BLaER1 (cell line): ENCODE results near the gene TMEM39B.
"Not testable (repeated sequence)": the region's sequence is repeated elsewhere in the genome, so short reads cannot be mapped to it uniquely, and the experiment has no call there.

Experiments
- H3K27ac ChIP-seq: shearing (Covaris generic); formaldehyde crosslinking; 2 replicates; pipeline ENCODE4 v1.8.1; 2022
- H3K27me3 ChIP-seq: shearing (Covaris generic); formaldehyde crosslinking; 2 replicates; pipeline ENCODE4 v1.8.1; 2022
- H3K36me3 ChIP-seq: shearing (Covaris generic); formaldehyde crosslinking; 2 replicates; pipeline ENCODE4 v1.8.1; 2022
- H3K4me1 ChIP-seq: shearing (Covaris generic); formaldehyde crosslinking; 2 replicates; pipeline ENCODE4 v1.8.1; 2022
- H3K4me2 ChIP-seq: shearing (Covaris generic); formaldehyde crosslinking; 2 replicates; pipeline ENCODE4 v1.8.1; 2022
- H3K4me3 ChIP-seq: shearing (Covaris generic); formaldehyde crosslinking; 2 replicates; pipeline ENCODE4 v1.8.1; 2022
- H3K9ac ChIP-seq: shearing (Covaris generic); formaldehyde crosslinking; 2 replicates; pipeline ENCODE4 v1.8.1; 2022
- H3K9me3 ChIP-seq: shearing (Covaris generic); formaldehyde crosslinking; 2 replicates; pipeline ENCODE4 v1.8.1; 2022
- H4K20me1 ChIP-seq: shearing (Covaris generic); formaldehyde crosslinking; 2 replicates; pipeline ENCODE4 v1.8.1; 2022
- Cebpa-rat ChIP-seq: shearing (Covaris generic); IDR thresholded peaks from 2 replicates; pipeline ENCODE4 v1.8.1; 2022

The TMEM39B gene

DNA sequence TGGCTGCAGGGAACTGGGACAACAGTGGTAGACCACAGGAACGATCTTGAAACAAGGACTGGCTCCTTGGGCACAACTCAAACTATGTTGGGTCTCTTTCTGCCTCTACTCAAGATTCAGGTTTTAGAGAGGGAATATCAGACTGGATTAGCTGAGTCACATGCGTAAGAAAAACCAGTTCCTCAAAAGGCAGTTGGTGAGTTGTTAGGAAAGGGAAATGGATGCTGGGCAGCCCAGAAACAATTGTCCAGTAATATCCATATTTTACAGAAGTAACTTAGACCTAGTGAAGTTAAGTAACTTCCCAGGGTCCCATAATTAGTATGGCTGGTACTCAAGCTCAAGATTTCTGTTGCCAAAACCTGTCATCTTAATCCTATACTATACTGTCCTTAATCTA lies 27.0 kb upstream of the TMEM39B start:
- H3K36me3 ChIP-seq: no peaks in the 10 kb centered on the region; the same call in none of the 2 replicates
- no peaks in the 10 kb centered on the region for H3K9me3 ChIP-seq
- no peak overlapping the region for H3K4me2 ChIP-seq
- peaks cover 77% of the 10 kb centered on the region for H4K20me1 ChIP-seq
- no peak overlapping the region for H3K4me3 ChIP-seq
- H3K27me3 ChIP-seq: no peaks in the 10 kb centered on the region
- no peaks in the 10 kb centered on the region for H3K4me1 ChIP-seq
- H3K27ac ChIP-seq: no peak overlapping the region
- H3K9ac ChIP-seq: no peak overlapping the region
- TF ChIP-seq Cebpa-rat: no peak

GRCh38 chr1:32047701-32048100 lies 25.0 kb upstream of the TMEM39B start:
- no peaks in the 10 kb centered on the region for H3K9me3 ChIP-seq
- H3K4me2 ChIP-seq: no peak overlapping the region
- no peak overlapping the region for H3K27ac ChIP-seq
- no peak overlapping the region for H3K9ac ChIP-seq
- peaks cover 79% of the 10 kb centered on the region for H4K20me1 ChIP-seq
- H3K4me3 ChIP-seq: no peak overlapping the region
- no peaks in the 10 kb centered on the region; the same call in none of the 2 replicates for H3K36me3 ChIP-seq
- H3K4me1 ChIP-seq: no peaks in the 10 kb centered on the region
- H3K27me3 ChIP-seq: no peaks in the 10 kb centered on the region
- TF ChIP-seq Cebpa-rat: no peak

GRCh38 chr1:32048440-32048839 lies 24.3 kb upstream of the TMEM39B start:
- H3K36me3 ChIP-seq: no peaks in the 10 kb centered on the region; the same call in none of the 2 replicates

GRCh38 chr1:32051706-32052105 lies 21.0 kb upstream of the TMEM39B start:
- H3K4me3 ChIP-seq: no peak overlapping the region
- peaks cover 26% of the 10 kb centered on the region for H3K4me1 ChIP-seq
- H3K36me3 ChIP-seq: no peaks in the 10 kb centered on the region; the same call in none of the 2 replicates
- H3K27ac ChIP-seq: no peak overlapping the region
- no peak for TF ChIP-seq Cebpa-rat
- no peak overlapping the region for H3K9ac ChIP-seq
- peaks cover 100% of the 10 kb centered on the region for H4K20me1 ChIP-seq
- no peaks in the 10 kb centered on the region for H3K9me3 ChIP-seq
- H3K4me2 ChIP-seq: no peak overlapping the region
- H3K27me3 ChIP-seq: no peaks in the 10 kb centered on the region

More at GRCh38 chr1:32048440-32048839, 24.3 kb upstream of the TMEM39B start:
- Histone ChIP-seq H3K27me3 (no peaks in the 10 kb centered on the region), H3K9me3 (no peaks in the 10 kb centered on the region), H3K4me2 (no peak overlapping the region), H3K4me3 (no peak overlapping the region), H3K27ac (no peak overlapping the region), H4K20me1 (peaks cover 86% of the 10 kb centered on the region), H3K4me1 (no peaks in the 10 kb centered on the region), H3K9ac (no peak overlapping the region)
- no peak for TF ChIP-seq Cebpa-rat

DNA sequence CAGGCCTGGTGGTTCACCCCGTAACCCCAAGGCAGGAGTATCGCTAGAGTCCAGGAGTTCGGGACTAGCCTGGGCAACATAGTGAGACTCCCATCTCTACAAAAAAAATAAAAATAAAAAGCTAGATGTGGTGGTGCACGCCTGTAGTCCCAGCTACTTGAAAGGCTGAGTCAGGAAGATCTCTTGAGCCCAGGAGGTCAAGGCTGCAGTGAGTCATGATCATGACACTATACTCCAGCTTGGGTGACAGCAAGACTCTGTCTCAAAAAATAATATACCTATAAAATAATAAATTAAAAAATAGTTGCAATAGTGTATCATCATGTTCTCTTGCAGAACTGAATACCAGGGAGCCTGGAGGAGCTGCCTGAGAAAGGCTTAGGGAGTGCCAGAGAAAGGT lies 19.9 kb upstream of the TMEM39B start:
- Histone ChIP-seq H3K9me3 (no peaks in the 10 kb centered on the region), H3K4me2 (no peak overlapping the region), H3K36me3 (no peaks in the 10 kb centered on the region; the same call in none of the 2 replicates), H3K27ac (no peak overlapping the region), H3K27me3 (no peaks in the 10 kb centered on the region), H4K20me1 (peaks cover 97% of the 10 kb centered on the region), H3K9ac (no peak overlapping the region), H3K4me3 (no peak overlapping the region), H3K4me1 (peaks cover 33% of the 10 kb centered on the region)
- TF ChIP-seq Cebpa-rat: no peak

DNA sequence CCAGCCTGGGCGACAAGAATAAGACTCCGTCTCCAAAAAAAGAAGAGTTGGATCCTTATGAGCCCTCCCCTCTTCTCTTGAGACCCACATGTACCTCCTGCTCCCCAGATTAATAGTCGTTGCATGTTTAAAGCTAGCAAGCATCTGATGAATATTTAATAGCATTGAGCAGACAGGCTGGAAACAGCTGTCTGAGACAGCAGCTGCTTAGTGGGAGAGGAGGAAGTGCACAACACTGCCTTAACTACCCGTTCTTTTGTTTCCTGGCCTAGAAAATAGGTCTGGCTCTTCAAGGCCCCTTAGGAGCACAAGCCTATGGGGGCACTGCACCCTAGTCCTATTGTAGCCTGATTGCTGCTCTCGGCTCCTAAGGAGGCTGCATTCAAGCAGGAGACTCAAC lies 17.3 kb upstream of the TMEM39B start:
- Histone ChIP-seq H3K9ac (0 out of 2 replicates have a peak overlapping the region, but pooled peaks have one; percentile 2), H3K27me3 (no peaks in the 10 kb centered on the region), H3K4me1 (peaks cover 58% of the 10 kb centered on the region), H3K27ac (peak overlapping the region; percentile 70), H3K9me3 (no peaks in the 10 kb centered on the region), H4K20me1 (peaks cover 97% of the 10 kb centered on the region), H3K4me3 (no peak overlapping the region), H3K4me2 (peak overlapping the region; percentile 36), H3K36me3 (no peaks in the 10 kb centered on the region; the same call in none of the 2 replicates)
- TF ChIP-seq Cebpa-rat: no peak

DNA sequence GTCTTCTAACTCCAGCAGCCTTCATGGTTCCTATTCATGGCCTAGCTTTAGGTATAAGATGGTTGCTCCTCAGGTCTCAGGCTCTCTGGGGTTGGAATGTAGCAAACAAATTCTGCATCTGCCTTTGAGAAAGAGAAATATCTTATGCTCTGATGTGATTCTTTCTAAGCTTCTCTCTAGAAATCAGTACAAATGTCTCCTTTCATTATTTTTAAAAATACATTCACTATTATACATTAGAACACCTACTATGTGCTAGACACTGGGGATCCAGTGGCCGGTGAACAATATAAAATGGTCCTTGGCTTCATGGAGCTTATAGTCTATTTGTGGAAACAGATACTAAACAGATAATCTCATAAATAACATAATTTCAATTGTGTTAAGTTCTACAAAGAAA lies 16.1 kb upstream of the TMEM39B start:
- no peak for TF ChIP-seq Cebpa-rat
- Histone ChIP-seq H3K27ac (peak overlapping the region; percentile 70; the same call in 1 of the 2 replicates), H4K20me1 (peaks cover 97% of the 10 kb centered on the region), H3K27me3 (no peaks in the 10 kb centered on the region), H3K4me2 (peak overlapping the region; percentile 36; the same call in 1 of the 2 replicates), H3K9ac (no peak overlapping the region), H3K9me3 (no peaks in the 10 kb centered on the region), H3K4me3 (no peak overlapping the region), H3K4me1 (peaks cover 70% of the 10 kb centered on the region), H3K36me3 (no peaks in the 10 kb centered on the region; the same call in none of the 2 replicates)

- H3K27me3 ChIP-seq: no peaks in the 10 kb centered on the region
- H4K20me1 ChIP-seq: peaks cover 72% of the 10 kb centered on the region
- no peak for TF ChIP-seq Cebpa-rat
- 0 out of 2 replicates have a peak overlapping the region, but pooled peaks have one; percentile 25 for H3K9ac ChIP-seq
- H3K27ac ChIP-seq: peak overlapping the region; percentile 72
- H3K36me3 ChIP-seq: peaks cover 21% of the 10 kb centered on the region
- peak overlapping the region; percentile 75 for H3K4me2 ChIP-seq
- H3K4me1 ChIP-seq: peaks cover 95% of the 10 kb centered on the region
- H3K9me3 ChIP-seq: no peaks in the 10 kb centered on the region
- H3K4me3 ChIP-seq: no peak overlapping the region
Measured at GRCh38 chr1:32060914-32061313, 11.8 kb upstream of the TMEM39B start.

GRCh38 chr1:32062867-32063230 lies 9.9 kb upstream of the TMEM39B start:
- no peaks in the 10 kb centered on the region for H3K9me3 ChIP-seq
- peaks cover 21% of the 10 kb centered on the region for H3K36me3 ChIP-seq
- peaks cover 100% of the 10 kb centered on the region for H3K4me1 ChIP-seq
- no peak for TF ChIP-seq Cebpa-rat
- no peak overlapping the region for H3K4me3 ChIP-seq
- peaks cover 65% of the 10 kb centered on the region for H4K20me1 ChIP-seq
- peak overlapping the region; percentile 72 for H3K27ac ChIP-seq
- H3K27me3 ChIP-seq: no peaks in the 10 kb centered on the region
- H3K9ac ChIP-seq: peak overlapping the region; percentile 62; the same call in 1 of the 2 replicates
- peak overlapping the region; percentile 75 for H3K4me2 ChIP-seq

GRCh38 chr1:32063261-32063681 lies 9.5 kb upstream of the TMEM39B start:
- peaks cover 21% of the 10 kb centered on the region for H3K36me3 ChIP-seq
- peaks cover 61% of the 10 kb centered on the region for H4K20me1 ChIP-seq
- H3K27me3 ChIP-seq: no peaks in the 10 kb centered on the region
- no peak for TF ChIP-seq Cebpa-rat
- H3K4me2 ChIP-seq: peak overlapping the region; percentile 75
- H3K9me3 ChIP-seq: no peaks in the 10 kb centered on the region
- H3K9ac ChIP-seq: peak overlapping the region; percentile 62; the same call in 1 of the 2 replicates
- no peak overlapping the region for H3K4me3 ChIP-seq
- peak overlapping the region; percentile 72 for H3K27ac ChIP-seq
- H3K4me1 ChIP-seq: peaks cover 100% of the 10 kb centered on the region

DNA sequence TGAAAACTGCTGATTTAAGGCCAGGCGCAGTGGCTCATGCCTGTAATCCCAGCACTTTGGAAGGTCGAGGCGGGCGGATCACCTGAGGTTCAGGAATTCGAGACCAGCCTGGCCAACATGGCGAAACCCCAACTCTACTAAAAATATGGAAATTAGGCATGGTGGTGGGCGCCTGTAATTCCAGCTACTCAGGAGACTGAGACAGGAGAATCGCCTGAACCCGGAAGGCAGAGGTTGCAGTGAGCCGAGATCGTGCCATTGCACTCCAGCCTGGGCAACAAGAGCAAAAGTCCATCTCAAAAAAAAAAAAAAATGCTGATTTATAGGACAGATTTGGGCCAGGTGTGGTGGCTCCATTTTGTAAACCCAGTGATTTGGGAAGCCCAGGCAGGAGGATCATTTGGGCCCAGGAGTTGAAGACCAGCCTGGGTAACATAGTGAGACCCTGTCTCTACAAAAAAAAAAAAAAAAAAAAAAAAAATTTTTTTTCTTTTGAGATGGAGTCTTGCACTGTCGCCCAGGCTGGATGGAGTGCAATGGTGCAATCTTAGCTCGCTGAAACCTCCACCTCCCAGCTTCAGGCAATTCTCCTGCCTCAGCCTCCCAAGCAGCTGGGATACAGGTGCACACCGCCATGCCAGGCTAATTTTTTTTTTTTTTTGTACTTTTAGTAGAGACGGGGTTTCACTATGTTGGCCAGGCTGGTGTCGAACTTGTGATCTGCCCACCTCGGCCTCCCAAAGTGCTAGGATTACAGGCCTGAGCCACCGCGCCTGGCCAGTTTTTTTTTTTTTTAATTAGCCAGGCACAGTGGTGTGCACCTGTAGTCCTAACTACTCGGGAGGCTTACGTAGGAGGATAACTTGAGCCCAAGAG lies 6.9 kb upstream of the TMEM39B start:
- Histone ChIP-seq H4K20me1 (peaks cover 35% of the 10 kb centered on the region), H3K4me1 (peaks cover 99% of the 10 kb centered on the region), H3K27ac (peak overlapping the region; percentile 32; the same call in 1 of the 2 replicates), H3K4me2 (peak overlapping the region; percentile 71), H3K36me3 (peaks cover 21% of the 10 kb centered on the region)
- not testable (repeated sequence) for H3K27me3 ChIP-seq, H3K9me3 ChIP-seq, H3K9ac ChIP-seq, H3K4me3 ChIP-seq
